Lung (tissue), 12 donors: ENCODE results near the gene TRPM5. TPM values are rescaled to one million over a fixed set of nuclear protein-coding genes. Genes with fewer than 3 reads are reported as not detected.
A peak's percentile ranks its signal among the peaks of the same experiment; 100 is the strongest.

Experiments used
- ATAC-seq: fragments of 200-7000 bp; cut with Tn5 transposase; one replicate; pipeline ENCODE4 v1.9.1; 2020; ENCODE audit warnings: moderate number of reproducible peaks; ENCODE audit not compliant: insufficient read depth, low FRiP score
- DNase-seq, 3 donors: peaks; one replicate each; pipeline ENCODE4 v3.0.0-alpha.2; 2013 to 2017
- H3K27ac ChIP-seq, 2 donors: one replicate each; pipeline ENCODE4 v1.5.1; 2013; ENCODE audit warnings: mild to moderate bottlenecking in 2 of 2, moderate library complexity in 2 of 2, control low read depth in 1 of 2, inconsistent platforms in 1 of 2, low read depth in 1 of 2, low read length in 1 of 2
- H3K27me3 ChIP-seq, 3 donors: one replicate each; pipeline ENCODE4 v1.5.1; 2013; ENCODE audit warnings: low read length in 2 of 3; ENCODE audit not compliant: control insufficient read depth in 3 of 3, insufficient read depth in 3 of 3
- H3K36me3 ChIP-seq, 4 donors: one replicate each; pipeline ENCODE4 v1.5.1; 2013; ENCODE audit warnings: low read length in 4 of 4, mild to moderate bottlenecking in 1 of 4, moderate library complexity in 1 of 4; ENCODE audit not compliant: control insufficient read depth in 4 of 4, insufficient read depth in 4 of 4
- H3K4me1 ChIP-seq, 5 donors: one replicate each; pipeline ENCODE4 v1.5.1; 2013; ENCODE audit warnings: low read length in 5 of 5, mild to moderate bottlenecking in 2 of 5, moderate library complexity in 1 of 5; ENCODE audit not compliant: control insufficient read depth in 5 of 5, insufficient read depth in 5 of 5
- H3K4me3 ChIP-seq: one replicate; pipeline ENCODE4 v1.5.1; 2013; ENCODE audit warnings: mild to moderate bottlenecking, control low read depth, moderate library complexity
- H3K9ac ChIP-seq, 2 donors: one replicate each; pipeline ENCODE4 v1.5.1; 2013; ENCODE audit warnings: low read length in 2 of 2, control low read depth in 1 of 2; ENCODE audit not compliant: insufficient read depth in 1 of 2
- H3K9me3 ChIP-seq, 4 donors: one replicate each; pipeline ENCODE4 v1.5.1; 2013; ENCODE audit warnings: low read length in 3 of 4, mild to moderate bottlenecking in 1 of 4, moderate library complexity in 1 of 4; ENCODE audit not compliant: control insufficient read depth in 4 of 4, insufficient read depth in 3 of 4
- CTCF ChIP-seq: IDR thresholded peaks from 2 replicates; pipeline ENCODE4 v1.5.1; 2012; ENCODE audit warnings: mild to moderate bottlenecking; ENCODE audit errors: control extremely low read depth, extremely low read depth
- WGBS, 2 donors: extraction: QIAGEN DNeasy Blood & Tissue Kit; methylation state at CpG; one replicate each; pipeline ENCODE4 v1.1.7; 2013; 5-methylcytosine and 5-hydroxymethylcytosine counted together
- polyA plus RNA-seq, 2 donors: library from polyadenylated mRNA; stranded (reverse); fragments of 200-250 nt; gene quantifications; one replicate each; pipeline ENCODE4 v1.2.1, GENCODE V29; 2013
- total RNA-seq, 2 donors: library from RNA; depleted of rRNA in 1 of 2; stranded (reverse); fragments of >200 nt in 1 of 2; gene quantifications; one replicate each; pipeline ENCODE4 v1.2.1, GENCODE V29; 2014 to 2021
- donor health status: control.
- donor health status: control.
- donor health status: Bipolar disorder and iron deficiency.
- donor health status: healthy.
- donor health status: DM: yes; HTN: yes; CAD: no.

Gene TRPM5
- total and polyA plus RNA-seq, 4 donors = 0.02 to 0.20 (median 0.11) TPM

GRCh38 chr11:2419638-2420501, 24.4 kb downstream of the TRPM5 start:
- no peaks in the 10 kb centered on the region for H3K27me3 ChIP-seq
- peak; percentile 86 for TF ChIP-seq CTCF
- no peaks in the 10 kb centered on the region for H3K36me3 ChIP-seq
- H3K4me3 ChIP-seq = no peak overlapping the region
- ATAC-seq (peak; percentile 56), DNase-seq (peak; percentile 88 to 93 (median 89))
- no peak overlapping the region for H3K9ac ChIP-seq
- 56 to 59% methylated on average over 35 to 36 of the region's 36 CpGs for WGBS, 2 donors
- no peak overlapping the region for H3K27ac ChIP-seq
- peaks cover 0 to 5% (median 0%) of the 10 kb centered on the region in 5 donors for H3K4me1 ChIP-seq
- no peaks in the 10 kb centered on the region for H3K9me3 ChIP-seq

- DNase-seq (no peak), ATAC-seq (no peak)
- Histone ChIP-seq H3K27me3 (no peaks in the 10 kb centered on the region), H3K9ac (no peak overlapping the region), H3K27ac (no peak overlapping the region), H3K36me3 (no peaks in the 10 kb centered on the region), H3K9me3 (no peaks in the 10 kb centered on the region), H3K4me3 (no peak overlapping the region), H3K4me1 (peaks cover 0 to 5% (median 0%) of the 10 kb centered on the region in 5 donors)
- no peak for TF ChIP-seq CTCF
- WGBS, 2 donors = 78 to 86% methylated on average over 21 of the region's 21 CpGs
These were observed 25.5 kb downstream of the TRPM5 start for GRCh38 chr11:2418693-2419360.

DNA sequence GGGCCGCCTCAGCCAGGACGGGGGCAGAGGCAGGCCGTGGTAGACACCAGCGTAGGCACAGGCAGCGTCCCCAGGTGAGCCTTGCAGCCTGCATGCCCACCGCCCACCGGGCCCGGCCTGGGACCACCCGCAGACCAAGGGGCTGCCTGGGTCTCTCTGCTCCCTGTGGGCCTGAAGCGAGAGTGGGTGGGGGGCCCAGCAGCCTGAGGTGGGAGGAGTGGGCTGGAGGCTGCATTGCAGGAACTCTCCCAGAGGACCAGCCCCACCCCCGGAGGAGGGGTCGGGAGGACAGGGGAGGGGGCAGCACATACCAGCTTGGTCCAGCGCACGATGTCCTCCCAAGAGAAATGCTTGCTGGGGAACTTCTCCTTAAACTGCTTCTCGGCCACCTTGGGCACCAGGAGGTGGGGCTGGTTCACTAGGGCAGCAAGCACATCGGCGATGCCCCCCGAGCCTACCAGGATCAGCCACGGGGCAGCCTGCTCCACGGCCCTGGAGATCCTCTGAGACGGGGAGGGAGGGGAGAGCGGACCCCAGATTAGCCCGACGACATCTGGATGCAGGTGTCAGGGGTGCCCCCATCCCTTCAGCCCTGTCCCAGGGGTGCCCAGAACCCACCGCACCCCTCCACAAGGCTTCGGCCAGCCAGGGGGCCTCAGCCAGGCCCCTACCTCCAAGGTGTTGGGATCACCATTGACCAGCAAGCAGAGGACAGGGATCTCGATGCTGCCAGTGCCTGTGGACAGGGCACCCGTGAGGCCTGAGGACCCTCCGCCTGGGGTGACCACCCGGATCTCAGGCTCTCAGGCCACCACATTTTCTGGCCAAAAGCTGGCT, 26.2 kb downstream of the TRPM5 start:
- H3K9ac ChIP-seq = no peak overlapping the region
- no peaks in the 10 kb centered on the region for H3K27me3 ChIP-seq
- H3K4me1 ChIP-seq = peaks cover 0 to 5% (median 0%) of the 10 kb centered on the region in 5 donors
- WGBS, 2 donors = 85 to 89% methylated on average over 29 to 30 of the region's 30 CpGs
- ATAC-seq = no peak
- H3K36me3 ChIP-seq = no peaks in the 10 kb centered on the region
- H3K9me3 ChIP-seq = no peaks in the 10 kb centered on the region
- no peak overlapping the region for H3K27ac ChIP-seq
- H3K4me3 ChIP-seq = no peak overlapping the region
- no peak for TF ChIP-seq CTCF
- DNase-seq = no peak
